NCI-H2029 (cell line): ENCODE results near the gene SSX2.
"Not testable (repeated sequence)": the region's sequence is repeated elsewhere in the genome, so short reads cannot be mapped to it uniquely, and the experiment has no call there.

Experiments
- DNase-seq: peaks from one replicate; lab custom pipeline; 2025; lab: John Stamatoyannopoulos, UW

SSX2 gene, protein sequence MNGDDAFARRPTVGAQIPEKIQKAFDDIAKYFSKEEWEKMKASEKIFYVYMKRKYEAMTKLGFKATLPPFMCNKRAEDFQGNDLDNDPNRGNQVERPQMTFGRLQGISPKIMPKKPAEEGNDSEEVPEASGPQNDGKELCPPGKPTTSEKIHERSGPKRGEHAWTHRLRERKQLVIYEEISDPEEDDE

DNA sequence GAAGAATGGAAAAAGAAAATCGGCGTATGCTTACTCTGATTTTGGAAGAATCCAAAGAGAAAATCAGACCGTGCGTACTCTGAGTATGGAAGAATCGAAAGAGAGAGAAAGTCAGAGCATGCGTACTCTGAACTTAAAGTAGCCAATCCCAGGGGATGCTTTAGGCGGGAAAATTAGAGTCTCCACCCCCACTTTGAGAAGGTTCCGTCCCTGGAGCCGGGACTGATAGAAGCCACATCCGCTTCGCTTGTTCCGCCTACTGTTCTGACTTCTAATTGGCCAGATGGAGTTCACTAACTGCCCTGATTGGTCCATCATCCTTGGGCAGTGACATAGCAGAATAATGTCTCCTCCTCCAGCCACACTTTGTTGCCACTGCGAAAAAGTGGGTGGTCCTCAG lies at the start of gene SSX2:
Gene SSX2, minus strand, starts transcription at position 101 of the 400 bp plus-strand sequence. CDS start 1,429 bp downstream, outside the sequence.
- DNase-seq: not testable (repeated sequence)

- not testable (repeated sequence) for DNase-seq
Measured at GRCh38 chrX:52750952-52751351, 44.0 kb upstream of the SSX2 start, which contains the start of gene SSX2B. Gene SSX2B, plus strand, starts transcription at chrX:52751252. Its CDS starts 1,429 bp downstream, at chrX:52752681.

- DNase-seq: not testable (repeated sequence)
Measured at GRCh38 chrX:52692034-52692433, 14.9 kb downstream of the SSX2 start.

DNA sequence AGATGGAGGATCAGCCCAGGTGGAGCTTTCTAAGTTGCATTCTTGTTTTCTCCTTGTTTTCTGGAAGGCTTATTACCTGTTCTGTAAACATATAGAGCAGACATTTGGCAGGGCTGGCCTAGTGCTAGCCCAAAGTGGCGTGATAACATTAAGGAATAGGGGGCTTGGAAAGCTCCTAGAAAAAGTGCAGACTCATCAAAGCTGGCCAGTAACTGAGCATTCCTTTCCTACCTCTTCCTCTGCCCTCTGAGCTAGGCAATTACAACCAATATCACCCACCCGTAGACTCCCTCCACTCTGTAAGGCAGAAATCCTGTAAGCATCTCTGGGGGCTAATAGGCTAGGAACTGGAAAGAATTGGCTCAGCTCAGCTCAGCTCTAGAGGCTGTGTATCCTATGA lies 44.8 kb downstream of the SSX2 start:
- not testable (repeated sequence) for DNase-seq

- not testable (repeated sequence) for DNase-seq
Measured at GRCh38 chrX:52655475-52655874, 51.5 kb downstream of the SSX2 start.

DNA sequence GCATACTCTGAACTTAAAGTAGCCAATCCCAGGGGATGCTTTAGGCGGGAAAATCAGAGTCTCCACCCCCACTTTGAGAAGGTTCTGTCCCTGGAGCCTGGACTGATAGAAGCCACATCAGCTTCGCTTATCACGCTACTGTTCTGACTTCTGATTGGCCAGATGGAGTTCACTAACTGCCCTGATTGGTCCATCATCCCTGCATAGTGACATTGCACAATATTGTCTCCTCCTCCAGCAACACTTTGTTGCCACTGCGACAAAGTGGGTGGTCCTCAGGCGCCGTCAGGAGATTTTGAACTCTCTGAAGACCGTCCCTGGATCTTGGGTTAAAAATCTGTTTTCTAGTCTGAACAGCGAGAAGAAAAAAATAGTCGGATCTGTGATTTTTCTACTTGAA lies 52.2 kb downstream of the SSX2 start, which contains the start of gene SSX7:
Gene SSX7, minus strand, starts transcription at position 101 of the 400 bp plus-strand sequence. CDS start 1,428 bp downstream, outside the sequence.
- not testable (repeated sequence) for DNase-seq

DNA sequence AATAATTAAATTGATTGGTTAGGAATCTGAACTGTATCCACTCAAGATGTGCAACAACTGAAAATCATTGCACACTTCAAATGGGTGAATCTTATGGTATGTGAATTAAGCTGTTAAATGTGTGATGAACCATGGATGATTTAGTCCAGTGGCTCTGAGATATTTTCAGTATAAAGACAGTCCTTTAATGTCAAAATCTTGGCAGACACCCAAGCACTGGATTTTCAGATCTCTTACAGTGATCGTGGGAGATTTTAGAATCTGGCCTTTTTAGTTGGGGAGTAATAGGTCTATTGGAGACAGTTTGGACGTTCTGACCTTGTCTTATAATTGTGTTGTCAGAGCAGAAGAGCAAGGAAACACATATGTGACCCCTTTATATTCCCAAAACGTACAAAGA lies 56.3 kb downstream of the SSX2 start:
- not testable (repeated sequence) for DNase-seq

GRCh38 chrX:52648956-52649355 lies 58.0 kb downstream of the SSX2 start:
- DNase-seq: not testable (repeated sequence)
